KOPT-K1 (cell line): Measurements from ENCODE around the gene ANK2.

Source experiments
- H3K27ac ChIP-seq: fragments of 200-600 bp; sonication (generic); 2 replicates; pipeline ENCODE4 v1.5.1; 2016; ENCODE audit warnings: antibody characterized with exemption, mild to moderate bottlenecking, low read depth, low read length; ENCODE audit not compliant: poor library complexity, severe bottlenecking
- H3K36me3 ChIP-seq: fragments of 200-600 bp; sonication (generic); 2 replicates; pipeline ENCODE4 v1.5.1; 2017; ENCODE audit warnings: antibody characterized with exemption, mild to moderate bottlenecking, low read length, moderate library complexity; ENCODE audit not compliant: insufficient read depth
- H3K9me3 ChIP-seq: fragments of 200-600 bp; sonication (generic); 2 replicates; pipeline ENCODE4 v1.5.1; 2017; ENCODE audit warnings: antibody characterized with exemption, low read length, mild to moderate bottlenecking; ENCODE audit not compliant: insufficient read depth, poor library complexity, severe bottlenecking

The ANK2 gene

DNA sequence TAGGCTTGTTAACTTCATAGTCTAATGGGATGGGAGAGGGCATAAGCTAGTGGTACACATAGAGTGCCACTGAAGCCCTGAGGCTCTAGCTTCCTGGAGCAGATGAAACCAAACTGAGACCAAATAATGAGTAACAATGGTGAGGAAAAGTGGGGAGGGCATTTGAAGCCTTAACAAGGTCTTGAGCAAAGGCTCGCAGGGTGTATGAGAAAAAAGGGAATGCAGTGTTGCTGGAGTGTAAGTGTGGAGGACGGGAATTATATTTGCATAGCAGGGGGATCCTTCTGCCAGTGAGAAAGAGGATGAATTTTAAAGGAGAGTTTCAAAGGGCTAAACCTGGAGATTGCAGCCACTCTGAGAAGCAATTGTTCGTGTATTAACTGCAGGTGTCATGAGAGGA lies 263.1 kb downstream of the ANK2 start:
- H3K36me3 ChIP-seq = no peaks in the 10 kb centered on the region
- H3K27ac ChIP-seq = no peak overlapping the region
- no peaks in the 10 kb centered on the region for H3K9me3 ChIP-seq

DNA sequence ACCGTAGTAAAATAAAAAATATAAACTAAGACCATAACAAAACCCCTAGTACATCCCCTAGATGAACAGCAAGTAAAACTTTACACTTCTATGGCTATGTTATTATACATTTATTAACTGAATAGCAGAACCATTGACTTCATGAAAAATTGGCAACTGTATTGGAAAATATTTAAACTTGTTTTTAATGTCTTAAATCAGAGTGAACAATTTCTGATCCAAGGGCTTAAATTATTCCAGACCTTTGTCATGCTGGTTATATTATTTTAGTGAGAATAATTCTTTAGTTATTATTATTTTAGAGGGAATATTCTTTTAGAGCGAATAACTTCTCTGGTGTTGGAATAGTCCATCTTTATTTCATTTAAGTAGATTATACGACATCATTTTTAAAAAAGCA lies 265.0 kb downstream of the ANK2 start:
- Histone ChIP-seq H3K9me3 (no peaks in the 10 kb centered on the region), H3K36me3 (no peaks in the 10 kb centered on the region), H3K27ac (no peak overlapping the region)

DNA sequence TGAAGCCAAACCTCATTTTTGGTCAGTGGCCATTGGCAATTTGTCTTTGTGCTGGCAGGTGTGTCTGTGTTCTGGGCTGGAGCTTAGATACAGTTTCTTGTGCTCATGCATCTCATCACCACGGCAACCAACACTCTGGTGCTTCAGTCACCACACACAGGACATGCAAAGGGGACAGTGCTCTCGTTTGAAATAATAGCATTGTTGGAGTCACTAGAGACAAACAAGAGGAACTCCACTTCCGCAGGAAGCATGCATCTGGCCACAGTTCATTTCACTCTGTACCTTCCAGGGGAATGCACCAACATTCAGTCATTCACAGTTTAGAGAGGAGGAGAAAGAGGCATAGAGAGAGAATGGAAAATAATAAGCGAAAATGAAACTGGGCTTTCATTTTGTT lies 267.4 kb downstream of the ANK2 start:
- H3K27ac ChIP-seq = no peak overlapping the region
- no peaks in the 10 kb centered on the region for H3K36me3 ChIP-seq
- H3K9me3 ChIP-seq = no peaks in the 10 kb centered on the region

DNA sequence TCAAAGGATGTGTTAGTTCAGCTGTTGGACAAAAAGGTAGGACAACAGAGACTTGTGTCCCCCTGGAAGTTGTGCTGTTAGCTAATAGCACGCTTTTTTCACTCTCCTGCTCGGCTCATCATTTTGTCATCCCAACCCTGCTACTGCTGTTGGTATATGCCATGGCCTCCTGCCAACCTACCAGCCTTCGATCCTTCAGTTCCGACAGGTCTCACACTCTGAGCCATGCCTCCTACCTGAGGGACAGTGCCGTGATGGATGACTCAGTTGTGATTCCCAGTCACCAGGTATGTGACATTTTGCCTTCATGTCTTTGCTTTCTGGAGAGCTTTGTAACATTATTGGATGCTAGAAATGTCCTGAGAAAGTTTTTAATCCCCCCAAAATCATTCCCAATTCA lies 268.1 kb downstream of the ANK2 start:
- H3K27ac ChIP-seq = no peak overlapping the region
- no peaks in the 10 kb centered on the region for H3K9me3 ChIP-seq
- no peaks in the 10 kb centered on the region for H3K36me3 ChIP-seq

DNA sequence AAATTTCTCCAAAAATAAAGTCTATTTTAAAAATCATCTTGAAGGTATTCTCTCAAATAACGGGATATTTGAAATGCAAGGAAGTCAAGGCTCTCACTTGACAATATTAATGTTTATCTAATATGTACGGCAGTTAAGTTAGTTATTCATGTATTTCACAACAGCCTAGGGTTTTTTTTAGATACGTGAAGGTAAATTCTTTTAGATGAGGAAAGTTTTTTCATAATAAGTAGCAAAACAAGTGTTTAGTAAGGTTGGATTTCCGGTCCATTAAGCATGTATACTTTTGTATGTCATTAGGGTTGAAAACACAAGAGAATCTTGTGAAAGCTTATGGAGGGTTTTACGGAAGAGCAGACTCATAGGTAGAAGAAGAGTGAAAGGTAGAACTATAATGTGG lies 273.3 kb downstream of the ANK2 start:
- Histone ChIP-seq H3K27ac (no peak overlapping the region), H3K9me3 (no peaks in the 10 kb centered on the region)

DNA sequence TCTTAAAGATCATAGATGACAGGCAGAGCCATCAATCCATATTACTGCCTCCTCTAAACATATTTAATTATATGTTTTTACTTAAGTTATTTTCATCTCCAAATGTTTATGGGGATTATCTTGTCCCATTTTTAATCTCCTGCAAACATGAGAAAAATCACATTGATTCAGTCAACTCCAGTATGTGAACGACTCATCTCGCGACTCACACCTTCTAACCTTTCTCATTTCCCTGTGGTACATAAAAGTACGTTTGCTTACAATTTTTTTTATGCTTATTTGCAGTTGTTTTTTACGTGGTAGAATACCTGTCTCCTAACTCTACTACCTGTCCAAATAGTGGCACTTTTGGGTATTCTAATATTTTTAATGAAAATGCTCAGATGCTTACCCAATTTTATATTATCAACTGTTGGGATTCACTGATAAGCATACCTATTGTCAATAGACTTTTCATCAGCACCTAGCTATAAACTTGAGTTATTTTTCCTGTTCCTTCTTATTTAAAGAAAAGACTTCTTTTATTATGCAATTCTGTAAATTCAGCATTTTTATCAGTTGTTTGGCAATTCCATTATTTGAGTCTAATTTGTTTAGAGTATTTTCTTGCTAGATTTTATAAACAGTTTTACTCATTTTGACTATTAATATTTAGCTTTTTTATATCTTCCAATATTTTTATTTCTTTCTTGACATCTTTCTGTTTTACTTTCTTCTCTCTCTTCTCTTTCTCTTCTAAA lies 276.6 kb downstream of the ANK2 start:
- no peak overlapping the region for H3K27ac ChIP-seq
- H3K36me3 ChIP-seq = no peaks in the 10 kb centered on the region
- H3K9me3 ChIP-seq = no peaks in the 10 kb centered on the region

More for the DNA sequence above, 273.3 kb downstream of the ANK2 start:
- no peaks in the 10 kb centered on the region for H3K36me3 ChIP-seq

DNA sequence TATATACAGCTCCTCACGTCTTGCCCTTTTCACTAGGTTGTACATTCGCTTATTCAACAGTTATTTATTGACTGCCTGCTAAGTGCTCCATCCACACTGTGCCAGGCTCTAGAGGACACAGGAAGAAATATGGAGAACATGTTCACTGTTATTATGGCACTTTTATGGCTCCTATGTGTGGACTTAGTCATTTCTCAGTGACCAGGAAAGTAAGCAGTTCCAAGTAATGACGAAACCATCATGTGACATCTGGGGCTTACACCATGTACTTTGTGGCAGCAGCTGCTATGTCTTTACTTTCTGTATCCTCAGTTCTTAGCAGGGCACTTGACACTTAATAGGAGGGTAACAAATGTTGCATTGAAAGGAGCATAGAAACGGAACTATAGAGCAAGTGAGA lies 278.0 kb downstream of the ANK2 start:
- no peak overlapping the region for H3K27ac ChIP-seq
- H3K9me3 ChIP-seq = no peaks in the 10 kb centered on the region
- H3K36me3 ChIP-seq = no peaks in the 10 kb centered on the region

DNA sequence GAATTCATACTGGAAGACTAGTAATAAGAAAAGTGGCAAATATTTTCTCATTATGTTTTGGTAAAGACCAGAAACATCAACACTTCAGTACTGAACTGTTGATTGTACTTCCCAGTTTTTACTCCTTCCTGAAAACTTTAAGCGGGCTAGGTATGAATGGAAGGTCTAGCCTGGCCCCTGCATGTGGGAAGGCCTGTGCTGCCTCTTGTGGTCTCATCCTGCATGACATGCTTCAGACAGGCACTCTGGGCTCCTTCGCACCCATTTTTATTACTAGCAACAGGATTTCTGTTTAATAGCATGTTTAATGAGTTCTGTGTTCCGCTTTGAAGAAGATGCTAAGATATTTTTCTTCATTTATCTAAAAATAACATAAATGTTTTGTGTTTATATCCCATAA lies 279.1 kb downstream of the ANK2 start:
- Histone ChIP-seq H3K9me3 (no peaks in the 10 kb centered on the region), H3K27ac (no peak overlapping the region), H3K36me3 (no peaks in the 10 kb centered on the region)

DNA sequence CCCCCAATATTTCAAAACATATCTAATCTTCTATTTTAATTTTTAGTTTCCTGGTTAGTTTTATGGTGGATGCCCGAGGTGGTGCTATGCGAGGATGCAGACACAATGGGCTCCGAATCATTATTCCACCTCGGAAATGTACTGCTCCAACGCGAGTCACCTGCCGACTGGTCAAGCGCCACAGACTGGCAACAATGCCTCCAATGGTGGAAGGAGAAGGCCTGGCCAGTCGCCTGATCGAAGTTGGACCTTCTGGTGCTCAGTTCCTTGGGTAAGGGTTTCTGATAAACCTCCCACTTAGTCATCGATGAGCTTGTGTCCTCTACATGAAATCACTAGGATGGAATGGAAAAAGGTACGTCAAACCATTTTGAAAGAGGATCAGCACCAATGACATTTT lies 280.7 kb downstream of the ANK2 start:
- no peaks in the 10 kb centered on the region for H3K36me3 ChIP-seq
- no peak overlapping the region for H3K27ac ChIP-seq
- H3K9me3 ChIP-seq = no peaks in the 10 kb centered on the region

DNA sequence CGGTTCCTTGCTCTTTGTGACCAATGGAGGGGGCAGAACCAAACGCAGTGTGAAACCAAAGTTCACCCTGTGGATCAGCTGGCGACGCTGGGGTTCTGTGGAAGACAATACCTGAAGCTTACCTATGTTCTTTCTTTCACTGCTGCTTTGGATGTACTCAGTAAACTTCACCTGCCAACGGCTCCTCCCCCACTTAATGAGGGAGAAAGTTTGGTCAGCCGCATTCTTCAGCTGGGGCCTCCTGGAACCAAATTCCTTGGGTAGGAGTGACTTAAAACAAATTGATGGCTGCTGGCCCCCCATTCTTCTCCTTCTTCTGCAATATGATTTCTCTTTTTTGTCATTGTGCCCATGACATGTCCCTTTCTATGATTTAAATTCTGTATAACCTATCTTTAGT lies 282.4 kb downstream of the ANK2 start:
- Histone ChIP-seq H3K9me3 (no peaks in the 10 kb centered on the region), H3K36me3 (no peaks in the 10 kb centered on the region), H3K27ac (no peak overlapping the region)

DNA sequence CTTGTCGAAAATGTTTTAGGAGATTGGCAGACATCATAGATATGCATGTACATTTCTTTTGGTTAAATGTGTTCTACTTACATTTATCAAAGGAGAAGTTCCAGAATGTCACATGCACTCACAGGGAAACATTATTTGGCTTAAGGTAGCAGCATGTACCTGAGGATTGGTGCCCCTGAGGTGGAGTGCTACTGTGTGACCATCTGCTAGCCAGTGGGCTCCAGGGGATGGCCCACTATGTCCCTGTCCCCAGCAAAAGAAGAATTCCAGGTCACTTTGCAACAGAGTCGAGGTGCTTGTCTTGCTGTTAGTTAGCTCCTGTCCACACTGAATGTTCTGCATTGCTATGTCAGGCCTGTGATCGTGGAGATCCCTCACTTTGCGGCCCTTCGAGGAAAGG lies 283.2 kb downstream of the ANK2 start:
- Histone ChIP-seq H3K9me3 (no peaks in the 10 kb centered on the region), H3K27ac (no peak overlapping the region), H3K36me3 (no peaks in the 10 kb centered on the region)

DNA sequence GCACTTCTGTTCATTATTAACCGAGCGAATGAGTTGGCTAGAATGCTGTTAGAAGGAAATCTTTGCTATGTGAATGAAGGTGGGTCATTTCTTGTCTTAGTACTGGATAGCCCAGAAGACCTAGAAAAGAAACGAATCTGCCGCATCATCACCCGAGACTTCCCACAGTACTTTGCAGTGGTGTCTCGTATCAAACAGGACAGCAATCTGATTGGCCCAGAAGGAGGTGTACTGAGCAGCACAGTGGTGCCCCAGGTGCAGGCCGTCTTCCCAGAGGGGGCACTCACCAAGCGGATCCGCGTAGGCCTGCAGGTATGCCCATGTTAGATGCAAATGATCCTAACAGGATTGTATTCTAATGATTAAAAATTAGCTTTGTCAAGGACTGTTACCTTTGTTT lies 286.3 kb downstream of the ANK2 start:
- no peaks in the 10 kb centered on the region for H3K36me3 ChIP-seq
- H3K9me3 ChIP-seq = no peaks in the 10 kb centered on the region
- H3K27ac ChIP-seq = no peak overlapping the region

DNA sequence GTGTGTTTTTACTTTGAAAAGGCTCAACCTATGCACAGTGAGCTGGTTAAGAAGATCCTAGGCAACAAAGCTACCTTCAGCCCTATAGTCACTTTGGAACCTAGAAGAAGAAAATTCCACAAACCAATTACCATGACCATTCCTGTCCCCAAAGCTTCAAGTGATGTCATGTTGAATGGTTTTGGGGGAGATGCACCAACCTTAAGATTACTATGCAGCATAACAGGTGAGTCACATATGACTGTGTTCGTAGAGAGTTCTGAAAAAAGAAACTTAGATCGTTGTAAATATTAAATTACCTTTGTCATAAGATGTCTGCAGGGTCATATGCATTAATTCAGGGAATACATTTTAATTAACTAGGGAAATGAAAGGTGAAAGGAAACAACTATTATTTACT lies 287.1 kb downstream of the ANK2 start:
- no peaks in the 10 kb centered on the region for H3K9me3 ChIP-seq
- no peak overlapping the region for H3K27ac ChIP-seq
- H3K36me3 ChIP-seq = no peaks in the 10 kb centered on the region

DNA sequence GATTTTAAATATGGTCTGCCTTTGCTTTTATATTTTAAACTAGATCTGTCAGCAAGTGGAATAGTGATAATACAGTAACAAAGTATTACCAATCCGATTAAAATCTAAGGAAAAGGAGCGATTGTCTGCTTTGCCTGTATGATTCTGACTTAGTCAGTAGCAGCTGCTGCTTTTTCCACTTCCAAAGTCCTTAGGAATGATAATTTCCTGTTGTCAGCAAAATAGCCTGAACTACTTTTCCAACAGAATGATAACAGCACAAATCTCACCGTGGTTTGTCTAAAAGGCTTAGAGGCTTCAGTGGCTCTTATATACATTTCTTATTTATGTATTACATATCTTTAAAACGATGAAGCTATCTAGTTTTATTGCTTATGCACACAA lies 290.0 kb downstream of the ANK2 start:
- H3K36me3 ChIP-seq = no peaks in the 10 kb centered on the region
- no peak overlapping the region for H3K27ac ChIP-seq
- no peaks in the 10 kb centered on the region for H3K9me3 ChIP-seq

DNA sequence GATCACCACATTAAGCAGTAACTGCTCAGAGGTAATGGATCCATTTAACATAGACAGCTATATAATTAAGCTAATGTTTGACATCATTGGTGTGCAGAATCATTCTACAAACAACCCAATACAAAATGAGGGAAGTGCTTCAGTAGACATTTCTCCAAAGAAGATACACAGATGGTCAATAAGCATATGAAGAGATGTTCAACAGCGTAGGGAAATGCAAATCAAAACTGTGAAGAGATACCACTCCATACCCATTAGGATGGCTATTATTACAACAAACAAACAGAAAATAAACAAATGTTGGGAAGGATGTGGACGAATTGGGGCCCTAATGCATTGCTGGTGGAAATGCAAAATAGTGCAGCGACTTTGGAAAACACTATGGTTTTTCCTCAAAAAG lies 294.6 kb downstream of the ANK2 start:
- H3K27ac ChIP-seq = no peak overlapping the region
- H3K36me3 ChIP-seq = no peaks in the 10 kb centered on the region
- H3K9me3 ChIP-seq = no peaks in the 10 kb centered on the region

DNA sequence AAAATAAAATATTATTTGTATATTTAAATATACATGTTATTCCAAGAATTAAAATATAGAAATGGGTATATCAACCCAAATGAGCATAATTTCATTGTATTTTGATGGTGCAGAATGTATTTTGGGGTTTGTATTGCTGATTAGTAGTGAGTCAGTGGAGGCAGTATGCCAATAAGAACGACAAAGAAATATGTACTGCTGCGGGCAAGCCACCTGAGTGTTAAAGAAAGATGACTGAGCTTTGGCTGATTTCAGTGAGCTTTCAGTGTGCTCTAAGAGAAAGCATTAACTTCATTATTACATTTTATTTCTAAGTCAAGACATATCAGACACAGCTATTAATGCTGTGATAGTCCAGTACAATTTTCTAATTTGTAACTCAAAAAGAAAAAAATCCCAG lies 297.8 kb downstream of the ANK2 start:
- no peaks in the 10 kb centered on the region for H3K36me3 ChIP-seq
- no peaks in the 10 kb centered on the region for H3K9me3 ChIP-seq
- H3K27ac ChIP-seq = no peak overlapping the region
